ENCODE data around the gene DDX54.
"Not testable (repeated sequence)": the region's sequence is repeated elsewhere in the genome, so short reads cannot be mapped to it uniquely, and the experiment has no call there.

The DDX54 gene

DNA sequence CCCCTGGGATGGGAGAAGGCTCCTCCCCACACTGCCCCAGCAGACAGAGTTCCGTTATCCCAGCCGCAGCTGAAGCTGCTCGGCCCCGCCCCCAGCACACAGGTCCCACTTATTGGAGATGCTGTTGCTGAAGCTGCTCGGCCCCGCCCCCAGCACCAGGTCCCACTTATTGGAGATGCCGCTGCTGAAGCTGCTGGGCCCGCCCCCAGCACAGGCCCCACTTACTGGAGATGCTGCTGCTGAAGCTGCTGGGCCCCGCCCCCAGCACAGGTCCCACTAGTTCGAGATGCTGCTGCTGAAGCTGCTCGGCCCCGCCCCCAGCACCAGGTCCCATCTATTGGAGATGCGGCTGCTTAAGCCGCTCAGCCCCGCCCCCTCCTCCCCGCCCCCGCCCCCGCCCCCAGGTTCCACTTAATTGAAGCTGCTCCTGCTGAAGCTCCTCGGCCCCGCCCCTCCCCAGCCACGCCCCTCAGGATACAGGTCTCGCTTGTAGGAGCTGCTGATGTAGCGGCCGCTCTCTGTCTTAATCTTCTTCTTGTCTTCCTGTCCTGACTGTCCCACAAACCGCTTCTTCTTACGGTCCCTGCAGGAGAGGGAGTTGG lies 23.8 kb downstream of the DDX54 start:
- DNase-seq = no peak

DNA sequence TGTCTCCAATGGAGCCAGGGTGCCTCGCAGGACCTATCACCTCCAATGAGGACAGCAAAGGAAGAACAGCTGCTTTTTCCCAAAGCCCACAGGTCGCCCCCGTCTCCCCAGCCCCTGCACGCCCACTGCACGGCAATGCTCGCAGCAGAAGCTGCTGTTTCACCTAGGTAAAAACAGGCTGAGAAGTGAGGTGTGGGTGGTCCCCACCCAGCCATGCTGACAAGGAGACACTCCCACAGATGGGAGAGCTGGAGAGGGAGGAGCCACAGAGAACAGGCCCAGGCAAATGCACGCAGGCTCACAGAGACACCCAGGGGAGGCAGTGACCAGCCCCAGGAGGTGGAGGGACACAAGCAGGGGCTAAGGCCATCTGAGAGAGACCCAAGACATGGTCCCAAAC lies 25.3 kb downstream of the DDX54 start:
- DNase-seq = no peak

DNA sequence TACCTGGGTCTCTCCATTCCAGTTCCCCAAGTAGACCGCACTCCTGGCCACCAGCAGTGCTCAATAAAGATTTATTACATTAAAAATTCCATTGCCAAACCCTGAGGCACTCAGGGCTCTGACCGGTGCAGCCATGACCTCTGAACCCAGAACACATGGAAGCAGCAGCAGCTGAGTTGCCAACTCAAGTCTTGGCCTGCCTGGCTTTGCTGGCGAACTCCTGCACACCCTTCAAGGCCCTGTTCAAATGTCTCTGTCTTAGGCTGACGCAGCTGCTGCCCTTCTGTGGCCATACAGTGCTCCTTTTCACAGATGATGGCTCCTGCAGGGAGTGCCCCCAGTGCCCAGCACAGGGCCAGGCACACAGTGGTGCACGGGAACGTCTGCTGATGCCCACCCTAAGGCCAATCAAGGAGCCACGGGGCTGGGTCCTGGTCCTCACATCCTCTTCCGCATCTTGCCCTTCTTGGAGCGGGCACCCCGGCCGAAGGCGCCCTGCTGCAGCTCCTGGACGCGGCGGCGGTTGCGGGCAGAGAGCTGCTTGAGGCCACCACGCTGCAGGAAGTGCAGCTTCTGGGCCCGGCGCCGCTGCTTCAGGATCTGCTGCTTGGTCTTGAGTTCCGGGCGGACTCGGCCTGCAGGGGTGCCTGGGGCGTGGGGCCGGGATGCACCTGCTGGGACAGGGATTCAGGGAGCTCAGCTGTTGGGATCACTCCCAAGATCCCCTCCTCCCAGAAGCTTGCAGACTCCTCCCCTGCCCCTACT lies 26.7 kb downstream of the DDX54 start:
- no peak for DNase-seq

DNA sequence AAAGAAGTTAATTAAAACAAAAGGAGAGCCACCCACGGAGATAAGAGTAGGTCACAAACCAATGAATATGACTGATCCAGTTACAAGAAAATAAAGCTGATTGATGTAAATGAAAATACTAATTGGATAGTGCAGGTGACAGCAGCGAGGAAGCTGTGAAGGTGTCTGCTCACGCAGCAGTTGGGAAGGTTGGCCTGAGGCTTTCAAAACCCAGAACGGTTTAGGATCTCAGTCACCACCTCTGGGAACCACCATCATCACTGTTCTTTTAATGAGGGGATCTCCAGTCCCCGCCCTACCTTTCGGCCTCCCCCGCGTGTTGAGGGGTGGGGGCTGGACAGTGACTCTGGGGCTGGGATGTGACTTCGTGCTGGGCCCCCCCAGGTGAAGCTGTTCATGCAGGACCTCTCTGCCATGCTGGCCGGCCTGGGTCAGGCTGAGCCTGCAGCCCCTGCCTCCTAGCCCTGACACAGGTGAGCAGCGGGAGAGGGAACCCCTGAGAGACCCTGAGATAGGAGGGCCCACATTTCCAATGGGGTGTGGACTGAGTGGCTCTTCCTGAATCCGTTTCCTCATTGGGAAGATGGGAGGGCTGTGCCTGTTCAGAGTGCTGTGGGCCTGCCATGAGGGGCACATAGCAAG lies 27.9 kb downstream of the DDX54 start:
- no peak for DNase-seq

DNA sequence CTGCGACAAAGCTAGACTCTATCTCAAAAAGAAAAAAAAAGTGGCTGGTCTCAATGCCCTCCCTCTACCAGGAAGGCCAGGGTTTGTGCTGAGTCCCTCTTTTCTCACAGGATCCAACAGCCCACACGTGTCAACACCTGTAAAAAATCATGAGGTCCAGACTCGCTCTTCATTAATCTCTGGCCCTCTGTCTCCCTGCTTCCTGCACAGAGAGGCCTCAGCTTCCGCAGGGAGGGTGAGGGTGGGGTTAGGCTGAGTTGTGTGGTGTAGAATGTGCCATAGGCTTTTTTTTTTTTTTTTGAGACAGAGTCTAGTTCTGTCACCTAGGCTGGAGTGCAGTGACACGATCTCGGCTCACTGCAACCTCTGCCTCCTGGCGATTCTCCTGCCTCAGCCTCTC lies 29.6 kb downstream of the DDX54 start:
- DNase-seq = no peak

DNA sequence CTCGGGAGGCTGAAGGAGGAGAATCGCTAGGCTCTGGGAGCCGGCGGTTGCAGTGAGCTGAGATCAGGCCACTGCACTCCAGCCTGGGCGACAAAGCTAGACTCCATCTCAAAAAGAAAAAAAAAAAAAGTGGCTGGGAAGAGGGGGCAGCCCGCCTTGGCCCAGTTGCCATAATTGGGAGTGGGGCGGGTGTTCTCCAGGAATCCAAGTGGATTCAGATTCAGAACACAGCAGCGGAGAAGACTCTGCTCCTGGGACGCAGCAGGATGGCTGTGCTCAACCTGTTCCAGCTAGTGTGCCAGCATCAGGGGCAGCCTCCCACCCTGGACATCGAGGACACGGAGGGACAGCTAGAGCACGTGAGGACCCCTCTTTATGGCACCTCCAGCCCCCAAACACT lies 30.2 kb downstream of the DDX54 start:
- DNase-seq = no peak

DNA sequence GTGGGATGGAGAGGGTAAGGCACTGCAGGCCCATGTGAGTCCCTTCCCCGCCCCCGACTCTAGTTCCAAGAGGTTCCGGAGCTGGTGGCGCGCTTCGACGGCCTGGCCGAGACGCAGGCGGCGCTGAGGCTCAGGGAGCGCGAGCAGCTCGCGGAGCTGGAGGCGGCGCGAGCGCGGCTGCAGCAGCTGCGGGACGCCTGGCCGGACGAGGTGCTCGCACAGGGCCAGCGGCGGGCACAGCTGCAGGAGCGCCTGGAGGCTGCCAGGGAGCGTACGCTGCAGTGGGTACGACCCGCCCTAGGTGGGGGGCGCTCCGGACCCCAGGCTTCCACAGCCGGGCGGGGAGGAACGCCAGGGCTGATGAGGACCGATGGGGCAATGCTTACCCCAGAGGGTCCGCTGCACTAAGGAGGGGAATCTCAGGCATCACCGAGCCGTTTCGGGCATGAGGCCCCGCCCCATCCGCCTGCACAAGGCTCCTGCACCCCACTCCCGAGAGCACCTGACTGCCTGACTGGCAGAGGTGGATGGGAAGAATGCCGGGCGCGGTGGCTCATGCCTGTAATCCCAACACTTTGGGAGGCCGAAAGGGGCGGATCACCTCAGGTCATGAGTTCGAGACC lies 30.8 kb downstream of the DDX54 start:
- peak; percentile 28 to 63 (median 43) for DNase-seq

DNA sequence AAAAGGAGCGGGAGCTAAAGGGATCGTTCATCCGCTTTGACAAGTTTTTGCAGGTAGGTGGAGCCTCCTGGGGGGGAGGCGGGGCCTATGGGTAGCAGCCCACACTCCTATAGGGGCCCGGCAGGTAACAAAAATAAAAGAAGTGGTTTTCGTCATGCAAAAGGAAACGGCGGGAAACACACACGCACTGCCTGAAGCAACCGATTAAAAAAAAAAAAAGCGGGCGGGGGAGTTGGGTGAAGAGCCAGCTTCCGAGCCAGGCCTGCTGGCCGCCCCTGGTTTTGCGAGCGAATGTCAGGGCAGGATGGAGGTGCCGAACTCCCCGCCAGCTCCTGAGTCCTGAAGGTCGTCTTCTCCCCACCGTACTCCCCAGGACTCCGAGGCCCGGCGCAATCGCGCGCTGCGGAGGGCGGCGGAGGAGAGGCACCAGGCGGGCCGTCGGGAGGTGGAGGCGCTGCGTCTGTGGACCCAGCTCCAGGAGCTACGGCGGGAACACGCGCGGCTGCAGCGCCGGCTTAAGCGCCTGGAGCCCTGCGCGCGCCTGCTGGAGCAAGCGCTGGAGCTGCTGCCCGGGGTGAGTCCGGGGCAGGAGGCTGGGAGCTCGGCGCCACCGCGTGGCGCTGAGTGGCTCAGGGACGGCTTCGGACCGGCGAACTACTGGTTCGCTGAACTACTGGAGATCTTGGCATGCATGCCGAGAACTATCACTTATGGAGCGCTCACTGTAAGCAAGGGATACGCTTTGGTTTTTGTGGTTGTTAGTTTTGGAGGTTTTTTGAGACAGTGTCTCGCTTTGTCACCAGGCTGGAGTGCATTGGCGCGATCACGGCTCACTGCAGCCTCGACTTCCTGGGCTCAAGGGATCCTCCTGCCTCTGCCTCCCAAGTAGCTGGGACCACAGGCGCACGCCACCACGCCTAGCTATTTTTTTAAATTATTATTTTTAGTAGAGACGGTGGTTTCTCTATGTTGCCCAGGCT lies 32.2 kb downstream of the DDX54 start:
- peak; percentile 81 to 91 (median 89) for DNase-seq

DNA sequence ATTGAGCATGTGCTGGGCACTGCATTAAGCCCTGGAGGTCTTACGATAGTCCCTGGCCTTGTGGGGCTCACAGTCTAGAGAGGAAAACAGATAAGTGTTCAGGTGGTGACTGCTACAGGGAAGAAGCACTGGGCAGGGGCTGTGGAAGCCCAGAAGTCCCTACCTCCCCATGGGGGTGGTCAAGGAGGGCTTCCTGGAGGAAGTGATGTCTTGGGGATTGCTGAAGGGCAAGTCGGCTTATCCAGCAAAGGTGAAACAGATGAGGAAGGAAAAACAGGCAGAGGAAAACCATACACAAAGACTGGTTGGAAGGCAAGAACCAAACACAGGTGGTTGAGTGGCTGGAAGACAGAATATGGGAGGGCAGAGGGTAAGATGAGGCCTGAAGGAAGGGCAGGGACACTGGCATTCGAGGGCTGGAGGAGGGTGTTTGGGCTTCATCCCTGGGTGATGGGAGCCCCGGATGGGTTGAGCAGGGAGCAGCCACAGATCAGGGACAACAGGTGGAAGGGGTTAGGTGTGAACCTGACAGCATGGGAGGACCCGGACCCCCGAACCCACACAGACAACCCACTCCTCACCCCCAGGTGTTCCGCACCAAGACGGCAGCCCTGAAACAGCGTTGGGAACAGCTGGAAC lies 33.0 kb downstream of the DDX54 start:
- no peak for DNase-seq

DNA sequence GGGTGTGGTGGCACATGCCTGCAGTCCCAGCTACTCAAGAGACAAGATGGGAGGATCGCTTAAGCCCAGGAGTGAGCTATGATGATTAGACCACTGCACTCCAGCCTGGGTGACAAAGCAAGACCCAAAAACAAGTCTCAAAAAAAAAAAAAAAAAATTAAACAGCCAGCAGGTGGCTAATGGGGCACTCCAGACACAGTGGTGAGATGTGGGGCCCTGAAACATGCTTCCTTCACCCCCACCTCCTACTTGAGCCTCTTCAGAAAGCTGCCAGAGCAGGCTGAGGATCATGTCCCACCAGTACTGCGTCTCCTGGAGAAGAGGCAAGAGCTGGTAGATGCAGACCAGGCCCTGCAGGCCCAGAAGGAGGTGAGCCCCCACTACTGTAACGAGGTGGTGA lies 33.6 kb downstream of the DDX54 start:
- no peak for DNase-seq

DNA sequence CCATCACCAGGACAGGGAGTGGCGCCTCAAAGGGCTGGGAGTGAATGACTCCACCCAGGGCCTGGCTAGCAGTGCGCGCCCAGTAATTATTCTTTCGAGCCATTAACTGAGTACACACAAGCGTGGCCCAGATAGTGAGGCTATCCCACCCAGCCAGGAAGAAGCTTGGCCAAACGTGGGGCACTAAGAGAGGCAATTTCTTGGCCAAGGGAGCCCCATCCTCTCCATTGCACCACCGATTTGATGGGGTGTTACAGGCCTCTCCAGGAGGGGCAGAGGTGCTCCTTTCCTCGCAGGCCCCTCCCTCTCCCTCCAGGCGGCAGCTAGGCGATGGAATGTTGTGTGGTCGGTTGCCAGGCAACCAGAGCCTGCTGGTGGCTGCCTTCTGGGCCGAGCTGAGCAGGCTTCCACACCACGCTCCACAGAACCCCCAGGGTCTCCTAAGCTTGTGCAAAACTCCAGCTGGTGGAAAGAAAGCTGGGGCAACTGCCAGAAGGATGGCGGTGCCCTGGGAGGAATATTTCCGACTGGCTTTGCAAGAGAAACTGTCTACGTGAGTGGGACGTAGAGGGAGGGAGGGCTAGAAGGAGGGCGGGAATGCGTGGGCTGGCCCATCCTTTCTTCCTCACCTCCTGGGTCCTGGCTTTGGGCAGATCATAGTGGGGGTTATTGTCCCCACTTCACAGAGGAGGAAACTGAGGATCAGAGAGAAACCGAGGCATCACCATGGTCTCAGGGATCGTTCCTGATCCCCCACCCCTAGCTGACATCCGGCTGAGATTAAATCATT lies 35.7 kb downstream of the DDX54 start, which contains the start of gene CFAP73:
CFAP73 (plus strand) TSS at position 364 of the 790 bp plus-strand sequence; CDS start at position 498, 134 bp downstream.
- DNase-seq = no peak

DNA sequence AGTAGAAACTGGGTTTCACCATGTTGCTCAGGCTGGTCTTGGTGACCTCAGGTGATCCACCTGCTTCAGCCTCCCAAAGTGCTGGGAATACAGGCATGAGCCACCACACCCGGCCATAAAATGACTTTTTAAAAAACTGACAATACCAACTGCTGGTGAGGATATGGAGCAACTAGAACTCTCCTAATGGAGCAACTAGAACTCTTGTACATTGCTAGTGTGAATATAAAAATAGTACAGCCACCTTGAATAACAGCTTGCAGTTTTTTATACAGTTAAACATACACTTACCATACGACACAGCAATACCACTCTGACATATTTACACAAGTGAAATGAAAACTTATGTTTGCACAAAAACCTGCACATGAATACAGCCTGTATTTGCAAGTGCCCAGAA lies 38.3 kb downstream of the DDX54 start:
- no peak for DNase-seq

DNA sequence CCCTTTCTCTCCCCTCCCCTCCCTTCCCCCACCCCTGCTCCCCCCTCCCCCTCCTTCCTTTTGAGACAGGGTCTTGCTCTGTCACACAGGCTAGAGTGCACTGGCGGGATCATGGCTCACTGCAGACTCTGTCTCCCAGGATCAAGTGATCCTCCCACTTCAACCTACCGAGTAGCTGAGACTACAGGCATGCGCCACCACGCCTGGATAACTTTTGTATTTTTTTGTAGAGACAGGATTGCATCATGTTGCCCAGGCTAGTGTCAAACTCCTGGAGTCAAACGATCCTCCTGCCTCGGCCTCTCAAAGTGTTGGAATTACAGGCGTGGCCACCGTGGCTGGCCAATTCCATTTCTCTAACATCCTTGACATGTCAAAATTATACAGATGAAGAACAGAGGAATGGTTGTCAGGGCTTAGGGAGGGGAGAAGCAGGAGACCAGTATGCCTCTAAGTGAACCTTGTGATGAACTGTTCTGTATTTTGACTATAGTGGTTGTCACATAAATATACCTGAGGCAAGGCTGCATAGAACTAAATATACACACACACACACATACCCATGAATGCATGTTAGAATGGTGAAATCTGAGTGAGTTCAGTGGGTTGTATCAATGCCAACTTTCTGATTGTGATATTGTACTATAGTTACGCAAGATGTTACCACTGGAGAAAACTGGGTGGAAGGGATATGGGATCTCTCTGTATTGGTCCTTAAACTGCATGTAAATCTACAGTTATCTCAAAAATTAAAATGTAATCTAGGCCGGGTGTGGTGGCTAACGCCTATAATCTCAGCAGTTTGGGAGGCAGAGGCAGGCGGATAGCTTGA lies 39.3 kb downstream of the DDX54 start:
- no peak for DNase-seq

DNA sequence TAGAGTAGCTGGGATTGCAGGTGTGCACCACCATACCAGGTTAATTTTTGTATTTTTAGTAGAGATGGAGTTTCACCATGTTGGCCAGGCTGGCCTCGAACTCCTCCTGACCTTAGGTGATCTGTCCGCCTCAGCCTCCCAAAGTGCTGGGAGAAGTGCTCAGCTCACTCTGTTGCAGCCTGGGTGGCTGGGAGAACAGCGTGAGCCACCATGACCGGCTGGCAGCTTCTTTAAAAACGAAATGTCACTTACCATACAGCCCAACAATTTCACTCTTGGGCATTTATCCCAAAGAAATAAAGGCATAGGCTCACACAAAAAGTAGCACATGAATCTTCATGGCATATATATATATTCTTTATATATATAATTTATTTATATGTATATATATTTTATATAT lies 40.5 kb downstream of the DDX54 start:
- no peak for DNase-seq

DNA sequence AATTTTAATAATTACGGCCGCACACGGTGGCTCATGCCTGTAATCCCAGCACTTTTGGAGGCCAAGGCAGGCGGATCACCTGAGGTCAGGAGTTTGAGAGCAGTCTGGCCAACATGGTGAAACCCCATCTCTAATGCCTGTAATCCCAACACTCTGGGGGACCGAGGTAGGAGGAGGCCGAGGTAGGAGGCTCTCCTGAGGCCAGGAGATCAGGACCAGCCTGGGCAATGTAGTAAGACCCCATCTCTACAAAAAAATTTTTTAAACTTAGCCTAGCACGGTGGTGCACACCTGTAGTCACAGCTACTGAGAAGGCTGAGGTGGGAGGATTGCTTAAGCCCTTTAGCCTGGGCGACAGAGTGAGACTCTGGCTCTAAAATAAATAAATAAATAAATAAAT lies 41.3 kb downstream of the DDX54 start:
- no peak for DNase-seq

DNA sequence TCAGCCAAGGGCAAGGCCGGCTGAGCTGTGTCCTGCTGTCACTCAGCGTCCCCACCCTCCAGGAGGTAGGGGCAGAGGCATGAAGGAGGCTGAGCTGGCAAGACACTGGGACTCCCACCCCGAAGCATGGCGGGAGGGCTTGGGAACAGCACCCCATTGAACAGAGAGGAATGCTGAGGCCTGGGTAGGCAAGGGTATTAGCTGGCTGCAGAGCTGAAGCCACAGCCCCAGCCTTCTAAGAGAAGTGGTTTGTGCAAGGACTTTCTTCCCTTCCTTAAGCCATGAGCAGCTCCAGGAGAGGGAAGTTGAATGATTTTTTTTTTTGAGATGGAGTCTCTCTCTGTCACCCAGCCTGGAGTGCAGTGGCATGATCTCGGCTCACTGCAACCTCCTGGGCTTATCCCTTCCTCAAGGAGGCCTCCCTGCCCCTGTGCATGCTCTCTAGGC lies 42.4 kb downstream of the DDX54 start:
- DNase-seq = peak in 2 of 3 donors; percentile 52 to 58

DNA sequence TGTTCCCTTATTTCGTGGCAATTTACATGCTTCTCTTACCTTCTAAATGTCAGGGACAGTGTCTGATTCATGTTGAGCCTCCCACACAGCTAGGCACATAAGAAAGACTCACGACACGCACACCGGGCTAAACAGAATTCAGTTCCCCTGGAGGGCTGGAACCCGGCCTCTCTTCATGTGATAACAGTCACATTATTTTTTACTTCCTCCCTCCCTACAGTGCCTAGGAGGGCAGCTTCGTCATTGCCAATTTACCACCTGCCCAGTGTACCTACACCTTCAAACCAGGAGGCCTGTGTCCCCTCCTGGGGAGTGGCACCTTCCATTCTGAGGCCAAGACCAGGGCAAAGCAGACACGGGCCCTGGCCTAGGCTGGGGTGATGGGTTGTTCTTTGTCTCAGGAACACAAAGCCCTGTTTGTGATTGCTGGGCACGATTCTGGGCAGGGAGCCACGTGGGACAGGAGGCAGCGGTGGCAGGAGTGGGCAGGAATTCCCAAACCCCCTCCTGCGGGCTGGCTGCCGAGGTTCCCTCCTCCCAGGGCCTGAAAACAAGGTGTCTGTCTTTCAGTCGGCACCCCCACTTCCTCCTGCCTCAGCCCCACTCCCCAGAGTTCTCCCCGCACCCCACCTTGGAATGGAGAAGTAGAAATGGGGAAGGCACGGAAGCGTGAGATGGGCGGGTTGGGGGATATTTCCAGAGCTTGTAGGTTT lies 42.9 kb downstream of the DDX54 start:
- DNase-seq = peak; percentile 78 to 82 (median 80)

DNA sequence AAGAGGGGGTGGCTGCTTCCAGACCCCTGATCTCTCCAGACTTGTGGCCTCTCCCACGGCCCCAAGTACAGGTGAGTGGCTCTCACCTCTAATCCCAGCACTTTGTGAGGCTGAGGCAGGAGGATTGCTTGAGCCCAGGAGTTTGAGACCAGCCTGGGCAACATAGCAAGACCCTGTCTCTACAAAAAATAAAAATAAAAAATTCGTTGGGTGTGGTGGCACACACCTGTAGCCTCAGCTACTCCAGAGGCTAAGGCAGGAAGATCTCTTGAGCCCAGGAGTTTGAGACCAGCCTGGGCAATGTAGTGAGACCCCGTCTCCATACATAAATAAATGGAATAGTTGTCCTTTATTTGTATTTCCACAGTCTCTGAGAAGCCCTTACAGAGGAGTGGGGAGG lies 43.6 kb downstream of the DDX54 start:
- DNase-seq = not testable (repeated sequence)

DNA sequence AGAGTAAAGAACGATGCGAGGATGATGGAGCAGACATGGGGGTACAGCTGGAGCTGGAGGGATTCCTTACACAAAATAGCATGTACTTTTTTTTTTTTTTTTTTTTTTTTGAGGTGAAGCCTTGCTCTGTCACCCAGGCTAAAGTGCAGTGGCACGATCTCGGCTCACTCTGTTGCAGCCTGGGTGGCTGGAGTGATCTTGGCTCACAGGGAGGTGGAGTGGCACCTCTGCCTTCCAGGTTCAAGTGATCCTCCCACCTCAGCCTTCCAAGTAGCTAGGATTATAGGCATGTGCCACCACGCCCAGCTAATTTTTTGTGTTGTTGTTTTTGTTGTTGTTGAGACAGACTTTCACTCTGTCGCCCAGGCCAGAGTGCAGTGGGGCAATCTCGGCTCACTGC lies 44.6 kb downstream of the DDX54 start:
- DNase-seq = no peak

Data from suppressor macrophage treated with lipopolysaccharide for 1 hour (primary cell).